Fibroblast of skin of back (primary cell): ENCODE measurements around the gene NEUROD2.
"Not testable (repeated sequence)": the region's sequence is repeated elsewhere in the genome, so short reads cannot be mapped to it uniquely, and the experiment has no call there.

Source experiments
- DNase-seq: peaks from one replicate; pipeline ENCODE4 v3.0.0-alpha.2; 2013

The NEUROD2 gene

DNA sequence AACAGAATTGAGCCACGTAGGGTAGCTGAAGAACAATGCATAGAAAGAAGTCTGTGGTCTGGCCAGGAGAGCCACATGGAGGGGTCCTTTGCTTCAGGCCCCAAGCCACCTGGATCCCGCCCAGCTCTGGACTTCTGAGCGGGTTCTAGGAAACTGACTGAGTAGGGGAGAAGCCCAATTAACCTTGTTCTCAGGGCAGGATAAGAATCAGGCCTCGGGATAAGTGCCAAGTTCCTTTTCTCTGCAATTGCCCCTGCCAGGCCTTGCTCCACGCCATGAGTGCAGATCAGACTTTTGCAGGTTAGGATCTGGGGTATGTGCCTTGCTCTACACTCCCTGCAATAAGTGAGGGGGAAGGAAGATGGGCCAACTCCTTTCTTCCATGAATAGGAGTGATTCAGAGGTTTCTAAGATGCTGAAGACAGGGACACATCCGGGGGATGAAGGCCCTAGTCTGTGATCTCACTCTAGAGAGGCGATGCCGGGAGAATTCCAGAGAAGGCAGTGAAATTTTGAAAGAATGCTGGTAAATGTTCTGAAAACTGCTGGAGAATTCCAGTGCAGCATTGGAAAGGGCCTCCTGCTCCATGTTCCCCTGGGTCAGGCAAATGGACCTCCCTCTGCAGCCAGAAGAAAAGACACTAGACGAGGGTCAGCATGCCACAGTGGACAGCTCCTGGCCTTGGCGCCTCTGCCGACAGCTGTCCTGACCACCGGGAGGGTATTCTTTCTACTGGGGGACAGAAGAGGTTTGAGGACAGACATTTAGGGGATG is 5.8 kb downstream of the NEUROD2 start:
- no peak for DNase-seq

GRCh38 chr17:39600997-39601597 is 6.6 kb downstream of the NEUROD2 start:
- no peak for DNase-seq

GRCh38 chr17:39600288-39600996 is 7.3 kb downstream of the NEUROD2 start:
- DNase-seq = no peak

DNA sequence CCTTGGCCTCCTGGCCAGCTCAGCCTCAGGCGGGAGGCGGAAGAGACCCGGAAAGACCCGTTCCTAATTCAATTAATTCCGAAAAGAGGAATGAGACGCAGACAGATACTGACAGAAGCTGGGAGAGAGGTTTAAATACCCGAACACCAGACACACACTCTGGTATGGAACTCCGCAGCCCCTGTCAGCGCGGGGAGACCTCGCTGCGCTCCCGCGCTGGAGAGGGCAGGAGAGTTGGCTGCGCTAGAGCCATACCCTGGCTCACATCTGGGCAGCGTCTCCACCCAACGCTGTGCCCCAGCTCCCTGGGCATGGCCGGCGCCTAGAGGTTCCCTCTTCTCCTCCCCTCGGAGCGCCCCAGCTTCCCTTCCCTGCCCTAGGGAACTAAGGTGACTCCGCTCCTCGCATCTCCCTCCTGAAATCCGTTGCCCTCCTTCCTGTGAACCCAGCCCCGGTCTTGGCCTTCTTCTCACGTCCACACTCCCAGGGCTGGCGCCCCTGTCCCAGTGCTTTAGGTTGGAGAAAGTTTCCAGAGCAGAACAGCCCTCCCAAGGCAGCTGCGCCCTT is 8.0 kb downstream of the NEUROD2 start:
- DNase-seq = no peak

GRCh38 chr17:39599004-39599664 is 8.6 kb downstream of the NEUROD2 start:
- no peak for DNase-seq

DNA sequence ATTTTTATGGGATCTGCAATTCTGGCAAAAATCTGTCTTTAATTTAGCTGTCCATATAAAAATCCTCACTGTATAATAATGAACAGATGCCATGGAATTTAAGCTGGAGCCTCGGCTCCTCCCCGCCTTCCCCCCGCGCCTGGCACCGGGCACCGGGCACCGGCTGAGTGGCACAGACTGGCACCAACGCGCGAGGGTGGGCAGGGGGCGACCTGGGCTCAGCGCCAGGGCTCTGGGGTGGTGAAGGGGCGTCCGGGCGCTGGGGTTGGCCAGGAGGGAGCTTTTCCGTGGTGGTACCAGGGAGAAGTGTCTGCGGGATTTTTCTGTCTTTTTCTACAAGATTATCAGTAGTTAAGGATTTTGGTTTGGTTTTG is 9.1 kb downstream of the NEUROD2 start:
- no peak for DNase-seq

DNA sequence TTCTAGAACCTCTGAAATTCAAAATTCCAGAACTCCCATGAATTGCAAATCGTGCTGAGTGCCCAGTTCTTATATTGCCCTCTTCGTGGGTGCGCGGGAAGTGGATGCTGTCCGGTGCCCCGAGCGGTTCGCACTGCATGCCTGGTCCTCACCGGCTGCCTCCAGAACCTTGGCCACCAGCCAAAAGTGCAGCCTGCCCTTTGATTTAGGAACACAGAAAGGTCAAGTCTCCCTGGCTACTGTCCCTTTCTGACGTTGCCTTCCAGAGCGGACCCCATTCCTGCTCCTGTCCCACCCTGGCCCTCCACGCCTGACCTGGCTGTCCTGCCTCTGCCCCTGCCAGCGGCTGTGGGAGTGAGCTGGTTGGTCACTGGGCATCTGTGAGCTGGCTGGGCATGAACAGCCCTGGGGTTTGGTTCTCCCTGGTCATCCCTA is 9.7 kb downstream of the NEUROD2 start:
- no peak for DNase-seq

DNA sequence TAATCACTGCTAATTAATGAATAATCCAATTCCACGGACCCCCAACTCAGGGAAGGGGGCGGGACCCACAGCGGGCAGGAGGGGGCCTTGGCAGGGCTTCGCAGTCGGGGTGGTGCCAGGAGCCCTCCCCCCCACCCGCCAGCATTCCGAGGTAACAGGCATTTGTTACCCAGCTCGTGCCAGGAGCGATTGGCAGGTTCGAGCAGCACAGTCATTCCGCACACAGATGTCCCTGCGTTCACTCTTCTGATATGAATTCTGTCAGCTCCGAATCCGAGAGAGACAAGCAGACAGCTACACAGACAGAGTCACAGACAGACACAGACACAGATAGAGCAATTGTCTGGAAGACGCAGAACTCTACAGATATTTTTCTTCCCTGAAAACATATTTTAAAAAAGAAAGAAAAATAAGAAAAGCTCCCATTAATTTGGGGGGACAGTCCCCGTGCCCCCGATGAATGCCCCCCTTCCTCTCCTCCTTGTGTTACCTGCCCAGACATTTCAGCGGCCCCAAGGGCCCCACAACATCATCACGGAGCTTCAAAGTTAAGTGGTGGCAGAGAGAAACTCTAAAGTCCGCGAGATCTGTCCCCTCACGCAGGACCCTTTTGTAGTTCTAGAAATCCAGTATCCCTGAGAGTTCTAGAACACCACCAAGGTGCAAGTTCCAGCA is 10.2 kb downstream of the NEUROD2 start:
- DNase-seq = no peak

DNA sequence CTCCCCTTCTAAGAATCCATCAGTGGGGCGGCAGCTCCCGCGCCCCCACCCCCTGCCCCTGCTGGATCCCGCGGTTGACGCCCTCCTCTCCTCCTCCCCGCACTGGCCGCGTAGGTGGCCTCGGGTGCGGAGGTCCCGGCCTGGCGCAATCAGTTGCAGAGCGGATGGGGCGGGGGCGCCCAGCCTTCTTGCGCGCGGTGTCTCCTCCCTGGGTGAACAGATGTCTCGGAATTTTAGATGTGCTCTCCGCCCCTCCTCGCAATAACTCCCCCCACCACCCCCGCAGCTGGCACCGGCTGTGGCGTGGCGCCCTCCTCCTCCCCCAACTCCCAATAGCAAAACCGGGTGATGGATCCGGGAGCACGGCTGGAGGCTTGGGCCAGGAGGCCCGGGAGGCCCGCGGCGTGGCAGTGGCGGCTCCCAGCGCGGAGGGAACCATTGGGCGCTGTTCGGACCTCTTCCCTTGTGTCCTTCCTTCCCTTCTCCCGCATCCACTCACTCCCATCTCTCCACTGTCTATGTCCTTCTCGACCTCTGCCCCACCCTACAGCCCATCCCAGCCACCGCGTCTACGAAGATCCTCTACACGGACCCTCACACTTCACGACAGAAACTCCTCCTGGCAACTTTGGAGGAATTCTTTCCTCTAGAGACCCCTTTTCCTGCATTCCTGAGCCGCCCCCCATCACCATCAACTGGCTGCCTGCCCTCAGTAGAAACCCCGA is 11.0 kb downstream of the NEUROD2 start:
- no peak for DNase-seq

DNA sequence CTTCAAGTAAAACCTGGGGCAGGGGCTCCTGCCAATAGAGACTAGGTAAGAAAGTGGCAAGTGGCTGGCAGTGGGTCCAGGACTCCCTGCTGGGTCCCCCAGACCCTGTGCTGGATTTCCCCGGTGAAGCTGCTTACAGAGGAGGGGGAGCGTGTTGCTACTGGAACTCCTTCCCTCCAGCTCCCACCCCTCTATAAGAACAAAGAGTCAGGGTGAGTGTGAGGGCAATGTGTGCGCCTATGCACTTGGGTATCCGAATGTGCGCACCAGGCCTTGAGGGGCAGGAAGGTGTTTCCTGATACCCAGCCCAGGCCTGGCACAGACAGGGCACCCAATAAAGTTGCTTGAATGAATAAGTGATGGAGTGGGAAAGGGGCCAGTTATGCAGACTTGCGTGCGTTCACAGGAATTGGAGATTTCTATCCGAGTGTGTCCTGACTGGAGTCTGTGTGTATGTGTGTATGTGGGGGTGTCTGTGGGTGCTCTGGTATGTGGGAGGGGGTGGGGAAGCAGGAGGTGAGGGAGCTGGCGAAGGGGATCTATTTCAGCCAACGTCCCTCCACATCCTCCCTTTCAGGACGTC is 11.7 kb downstream of the NEUROD2 start:
- DNase-seq = no peak

DNA sequence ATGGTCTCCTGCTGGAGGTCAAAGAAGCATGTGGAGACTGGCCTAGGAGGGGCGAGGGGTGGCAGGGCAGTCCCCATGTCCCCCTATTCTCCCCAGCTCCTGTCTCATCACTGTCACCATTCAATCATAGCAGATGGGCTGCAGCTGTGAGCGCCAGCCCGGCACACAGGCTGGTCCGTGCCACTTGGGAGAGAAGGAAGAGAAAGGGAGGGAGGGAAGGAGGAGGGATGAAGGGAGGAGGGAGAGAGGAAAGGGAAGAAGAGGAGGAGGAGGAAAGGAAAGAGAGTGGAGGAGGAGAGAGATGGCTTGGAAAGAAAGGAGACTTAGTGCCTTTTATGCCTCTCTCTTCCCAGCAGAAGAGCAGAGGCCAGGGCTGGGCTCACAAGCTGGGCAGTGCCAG is 12.4 kb downstream of the NEUROD2 start:
- no peak for DNase-seq

DNA sequence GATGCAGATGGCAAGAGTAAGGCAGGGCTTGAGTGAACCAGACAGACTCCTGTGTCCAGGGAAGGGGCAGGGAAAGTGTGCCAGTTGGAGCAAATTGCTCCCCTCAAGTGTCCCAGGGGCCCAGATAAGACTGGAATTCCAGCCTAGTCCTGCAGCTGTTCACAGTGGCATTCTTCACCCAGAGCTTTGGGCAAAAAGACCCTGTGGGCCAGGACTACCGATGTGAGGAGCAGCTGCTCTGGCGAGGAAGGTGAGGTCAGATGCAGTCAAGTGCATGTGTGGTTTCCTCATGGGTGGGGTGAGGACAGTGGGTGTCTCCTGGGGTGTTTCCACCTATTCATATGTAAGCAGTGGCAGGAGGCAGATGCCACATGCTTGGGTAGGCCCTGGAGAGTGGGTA is 14.3 kb downstream of the NEUROD2 start:
- DNase-seq = no peak

DNA sequence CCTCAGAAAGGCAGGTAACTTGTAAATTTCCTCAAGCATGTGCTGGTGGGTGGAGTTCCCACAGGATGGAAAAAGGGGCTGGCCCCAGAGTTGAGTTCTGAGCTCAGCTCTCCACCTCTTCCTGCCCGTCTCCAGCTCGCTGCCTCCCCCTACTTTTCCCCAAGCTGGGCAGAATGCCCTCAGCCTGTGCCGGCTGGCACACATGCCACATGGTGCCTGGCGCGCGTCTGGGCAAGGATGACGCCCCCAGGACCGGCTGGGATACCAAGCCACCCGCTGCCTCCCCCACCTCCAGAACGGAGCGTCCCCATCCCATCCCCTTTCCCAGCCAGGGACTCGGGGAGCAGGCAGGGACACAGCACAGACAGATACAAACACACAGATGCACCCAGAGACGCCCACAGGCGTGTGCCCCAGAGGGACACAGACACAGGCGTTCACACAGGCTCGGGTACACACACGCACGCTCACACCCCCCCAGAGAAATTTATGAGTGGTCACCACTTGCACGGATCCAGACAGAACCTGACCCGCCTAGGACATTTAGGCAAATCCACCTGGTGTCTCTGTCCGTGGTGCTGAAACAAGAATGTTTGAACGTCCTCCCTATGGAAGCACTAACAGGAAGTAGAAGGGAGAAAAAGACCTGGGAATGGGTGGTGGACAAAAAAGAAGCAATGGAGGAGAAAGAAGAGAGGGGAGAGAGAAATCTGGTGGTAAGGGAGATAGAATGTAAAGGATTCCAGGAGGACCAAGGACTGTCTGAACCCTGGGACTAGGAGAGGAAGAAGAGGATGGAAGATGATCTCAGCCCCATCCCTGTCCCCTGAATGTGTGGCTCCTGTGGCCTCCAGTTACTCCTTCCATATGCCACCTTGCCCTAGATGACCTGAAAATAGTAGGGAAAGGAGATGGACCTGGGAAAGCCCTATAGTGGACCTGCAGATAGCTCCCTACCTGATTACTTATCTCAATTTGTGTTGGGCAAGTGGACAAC is 15.5 kb downstream of the NEUROD2 start:
- DNase-seq = peak; percentile 38

DNA sequence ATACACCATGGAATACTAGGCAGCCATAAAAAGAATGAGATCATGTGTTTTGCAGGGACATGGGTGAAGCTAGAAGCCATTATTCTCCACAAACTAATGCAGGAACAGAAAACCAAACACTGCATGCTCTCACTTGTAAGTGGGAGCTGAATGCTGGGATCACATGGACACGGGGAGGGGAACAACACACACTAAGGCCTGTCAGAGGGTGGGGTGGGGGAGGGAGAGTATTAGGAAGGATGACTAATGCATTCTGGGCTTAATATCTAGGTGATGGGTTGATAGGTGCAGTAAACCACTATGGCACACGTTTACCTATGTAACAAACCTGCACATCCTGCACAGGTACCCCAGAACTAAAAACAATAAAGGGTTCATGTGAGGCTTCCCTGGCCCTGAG is 17.5 kb downstream of the NEUROD2 start:
- DNase-seq = not testable (repeated sequence)

DNA sequence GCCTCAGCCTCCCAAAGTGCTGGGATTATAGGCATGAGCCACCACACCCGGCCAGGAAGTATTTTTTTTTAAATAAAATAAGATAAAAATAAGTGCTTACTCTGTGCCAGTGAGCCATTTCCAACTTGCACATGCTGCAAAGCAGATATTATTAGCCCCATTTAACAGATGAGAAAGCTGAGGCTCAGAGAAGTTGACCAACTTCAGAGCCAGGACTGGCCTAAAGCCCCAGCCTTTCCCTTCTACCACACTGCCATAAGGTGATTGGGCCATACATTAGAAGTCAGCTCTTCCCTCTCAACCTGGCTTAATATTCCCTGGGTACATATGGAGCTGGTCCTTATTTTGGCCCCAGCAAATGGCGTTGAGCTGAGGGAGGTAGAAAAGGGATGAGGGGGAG is 25.1 kb downstream of the NEUROD2 start:
- DNase-seq = no peak

GRCh38 chr17:39581759-39582085 is 26.0 kb downstream of the NEUROD2 start:
- DNase-seq = no peak

- DNase-seq = no peak
Observed at GRCh38 chr17:39581071-39581758, 26.5 kb downstream of the NEUROD2 start.

DNA sequence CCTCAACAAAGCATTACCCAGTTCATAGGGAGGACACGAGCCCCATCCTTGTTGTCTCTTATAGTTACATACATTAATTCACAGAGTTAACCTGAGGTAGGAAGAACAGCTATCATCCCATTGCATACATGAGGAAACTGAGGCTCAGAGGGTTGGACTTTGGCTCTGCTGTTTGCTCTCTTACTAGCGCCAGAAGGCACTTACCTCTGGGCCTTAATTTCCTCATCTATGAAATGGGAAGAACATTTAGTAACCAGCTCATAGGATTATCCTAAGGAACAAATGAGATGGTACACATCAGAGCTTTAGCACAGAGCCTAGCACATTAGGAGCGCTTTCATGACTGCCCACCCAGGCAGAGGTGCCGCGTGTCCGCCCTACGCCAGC is 27.6 kb downstream of the NEUROD2 start:
- no peak for DNase-seq

GRCh38 chr17:39579318-39580081 is 28.2 kb downstream of the NEUROD2 start:
- DNase-seq = no peak
